Measurements from ENCODE around the gene TSR3.

- TF ChIP-seq CTCF (IDR thresholded peaks at IDR 0.05) (no peak), POLR2A (IDR thresholded peaks at IDR 0.05) (no peak)
These were observed 40.9 kb downstream of the TSR3 start for GRCh38 chr16:1310832-1311200.

Data from body of pancreas (tissue), 4 donors.